GM06990 (cell line): Measurements from ENCODE around the gene COL27A1.

Experiments used
- DNase-seq: peaks from one replicate; pipeline ENCODE4 v3.0.0-alpha.2; 2011; ENCODE audit not compliant: insufficient read length; ENCODE audit errors: extremely low read depth
- H3K27me3 ChIP-seq: replicated peaks from 2 replicates; pipeline ENCODE4 v1.6.0; 2011; ENCODE audit warnings: low read length; ENCODE audit not compliant: control insufficient read depth, insufficient read depth
- H3K36me3 ChIP-seq: 2 replicates; pipeline ENCODE4 v1.5.1; 2011; ENCODE audit warnings: low read length; ENCODE audit not compliant: control insufficient read depth, insufficient read depth
- H3K4me3 ChIP-seq: replicated peaks from 2 replicates; pipeline ENCODE4 v1.5.1; 2011; ENCODE audit warnings: low read depth, mild to moderate bottlenecking, control low read depth, low read length
- TF ChIP-seq, protein P1 (sequence below): IDR thresholded peaks from 2 replicates; pipeline ENCODE4 v1.5.1; 2011; ENCODE audit warnings: low read length, control low read depth, mild to moderate bottlenecking, inconsistent platforms; ENCODE audit not compliant: insufficient read depth, poor library complexity, severe bottlenecking

COL27A1 gene

DNA sequence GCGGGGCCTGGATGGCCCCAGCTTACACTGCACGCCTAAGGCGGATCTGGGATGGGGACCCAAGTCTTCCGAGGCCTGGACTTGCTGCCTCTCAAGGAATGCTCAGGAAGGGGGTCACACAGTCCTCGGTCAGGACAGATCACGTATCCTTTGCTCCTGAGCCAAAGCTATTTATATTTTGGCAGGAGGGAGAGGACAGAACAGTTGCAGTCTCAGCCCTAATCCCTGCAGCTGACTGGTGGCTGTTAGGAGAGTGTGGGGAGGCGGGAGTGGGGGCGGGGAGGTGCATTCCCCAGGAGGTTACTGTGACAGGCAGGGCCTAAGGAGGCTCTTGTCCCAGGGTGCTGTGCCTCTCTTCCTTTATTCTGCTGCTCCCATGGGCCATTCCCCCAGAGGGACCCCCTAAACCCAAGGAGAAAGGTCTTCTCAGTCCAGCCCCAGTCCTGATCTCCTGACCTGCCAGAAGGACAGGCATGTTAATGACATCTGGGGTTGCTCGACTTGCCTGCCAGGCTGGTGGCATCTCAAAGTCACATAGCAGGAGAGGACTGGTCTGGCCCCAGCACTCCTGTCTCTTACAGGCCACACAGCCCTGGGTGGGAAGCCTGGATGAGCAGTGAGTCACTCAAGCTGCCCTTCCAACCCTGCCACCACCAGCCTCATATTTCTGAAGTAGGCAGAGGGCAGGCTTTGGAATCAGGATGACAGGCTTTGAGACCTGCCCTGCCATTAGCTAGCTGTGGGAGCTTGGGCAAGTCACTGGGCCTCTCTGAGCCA lies 51.9 kb downstream of the COL27A1 start:
- H3K27me3 ChIP-seq: no peaks in the 10 kb centered on the region; the same call in 1 of the 2 replicates
- H3K36me3 ChIP-seq: no peaks in the 10 kb centered on the region
- DNase-seq: no peak
- H3K4me3 ChIP-seq: no peak overlapping the region
- TF ChIP-seq, protein P1, sequence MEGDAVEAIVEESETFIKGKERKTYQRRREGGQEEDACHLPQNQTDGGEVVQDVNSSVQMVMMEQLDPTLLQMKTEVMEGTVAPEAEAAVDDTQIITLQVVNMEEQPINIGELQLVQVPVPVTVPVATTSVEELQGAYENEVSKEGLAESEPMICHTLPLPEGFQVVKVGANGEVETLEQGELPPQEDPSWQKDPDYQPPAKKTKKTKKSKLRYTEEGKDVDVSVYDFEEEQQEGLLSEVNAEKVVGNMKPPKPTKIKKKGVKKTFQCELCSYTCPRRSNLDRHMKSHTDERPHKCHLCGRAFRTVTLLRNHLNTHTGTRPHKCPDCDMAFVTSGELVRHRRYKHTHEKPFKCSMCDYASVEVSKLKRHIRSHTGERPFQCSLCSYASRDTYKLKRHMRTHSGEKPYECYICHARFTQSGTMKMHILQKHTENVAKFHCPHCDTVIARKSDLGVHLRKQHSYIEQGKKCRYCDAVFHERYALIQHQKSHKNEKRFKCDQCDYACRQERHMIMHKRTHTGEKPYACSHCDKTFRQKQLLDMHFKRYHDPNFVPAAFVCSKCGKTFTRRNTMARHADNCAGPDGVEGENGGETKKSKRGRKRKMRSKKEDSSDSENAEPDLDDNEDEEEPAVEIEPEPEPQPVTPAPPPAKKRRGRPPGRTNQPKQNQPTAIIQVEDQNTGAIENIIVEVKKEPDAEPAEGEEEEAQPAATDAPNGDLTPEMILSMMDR: no peak

GRCh38 chr9:114207845-114208244 lies 52.5 kb downstream of the COL27A1 start:
- no peak overlapping the region for H3K4me3 ChIP-seq
- no peaks in the 10 kb centered on the region for H3K36me3 ChIP-seq
- H3K27me3 ChIP-seq: no peaks in the 10 kb centered on the region; the same call in 1 of the 2 replicates
- TF ChIP-seq, protein P1: no peak
- no peak for DNase-seq

- TF ChIP-seq, protein P1: no peak
- no peak overlapping the region for H3K4me3 ChIP-seq
- H3K27me3 ChIP-seq: peaks cover 1% of the 10 kb centered on the region; the same call in 1 of the 2 replicates
- H3K36me3 ChIP-seq: no peaks in the 10 kb centered on the region
- no peak for DNase-seq
Measured at GRCh38 chr9:114209151-114209550, 53.8 kb downstream of the COL27A1 start.

- Histone ChIP-seq H3K4me3 (no peak overlapping the region), H3K36me3 (no peaks in the 10 kb centered on the region), H3K27me3 (peaks cover 1% of the 10 kb centered on the region; the same call in 1 of the 2 replicates)
- TF ChIP-seq, protein P1: no peak
- no peak for DNase-seq
Measured at GRCh38 chr9:114210136-114210535, 54.8 kb downstream of the COL27A1 start.

GRCh38 chr9:114210691-114211276 lies 55.4 kb downstream of the COL27A1 start:
- H3K4me3 ChIP-seq: no peak overlapping the region
- no peaks in the 10 kb centered on the region for H3K36me3 ChIP-seq
- DNase-seq: no peak
- TF ChIP-seq, protein P1: no peak
- peaks cover 1% of the 10 kb centered on the region; the same call in 1 of the 2 replicates for H3K27me3 ChIP-seq
